ENCODE results near the gene RAB18. TPM values are rescaled to one million over a fixed set of nuclear protein-coding genes. Genes with fewer than 3 reads are reported as not detected.

Gene RAB18
- total RNA-seq, 1 donor from 2014 or later = 40.2 TPM

DNA sequence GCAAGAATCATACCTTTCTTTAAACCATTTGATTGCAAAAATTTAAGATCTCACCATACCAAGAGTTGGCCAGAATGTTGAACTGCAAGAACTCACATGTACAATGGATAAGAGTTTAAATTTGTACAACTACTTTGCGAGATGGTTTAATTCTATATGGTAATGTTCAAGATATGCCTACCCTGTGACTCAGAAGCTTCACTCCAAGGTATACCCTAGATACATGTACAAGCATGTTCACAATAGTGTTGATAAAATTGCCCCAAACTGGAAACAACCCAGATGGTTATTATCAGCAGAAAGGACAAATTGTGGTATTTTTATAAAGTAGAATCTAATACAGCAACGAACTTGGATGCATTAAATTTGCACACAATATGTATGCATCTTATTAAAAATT lies 25.1 kb upstream of the RAB18 start:
- Histone ChIP-seq H3K9me3 (ENCODE audit: control insufficient read depth in 3 of 3, low read length in 3 of 3) (no peaks in the 10 kb centered on the region), H3K27ac (ENCODE audit: low read depth, low read length) (no peak overlapping the region), H3K27me3 (ENCODE audit: control insufficient read depth in 3 of 3, insufficient read depth in 3 of 3, low read length in 3 of 3) (no peaks in the 10 kb centered on the region), H3K4me1 (ENCODE audit: control insufficient read depth in 3 of 3, insufficient read depth in 3 of 3, low read length in 3 of 3) (no peaks in the 10 kb centered on the region), H3K36me3 (ENCODE audit: control insufficient read depth in 3 of 3, insufficient read depth in 3 of 3, low read length in 3 of 3) (no peaks in the 10 kb centered on the region), H3K9ac (ENCODE audit: low read depth in 1 of 3, low read length in 3 of 3) (no peak overlapping the region), H3K4me3 (ENCODE audit: low read length in 3 of 3) (no peak overlapping the region)

- Histone ChIP-seq H3K27ac (ENCODE audit: low read depth, low read length) (no peak overlapping the region), H3K9me3 (ENCODE audit: control insufficient read depth in 3 of 3, low read length in 3 of 3) (no peaks in the 10 kb centered on the region)
These were observed 22.6 kb upstream of the RAB18 start for GRCh38 chr10:27481486-27481885.

DNA sequence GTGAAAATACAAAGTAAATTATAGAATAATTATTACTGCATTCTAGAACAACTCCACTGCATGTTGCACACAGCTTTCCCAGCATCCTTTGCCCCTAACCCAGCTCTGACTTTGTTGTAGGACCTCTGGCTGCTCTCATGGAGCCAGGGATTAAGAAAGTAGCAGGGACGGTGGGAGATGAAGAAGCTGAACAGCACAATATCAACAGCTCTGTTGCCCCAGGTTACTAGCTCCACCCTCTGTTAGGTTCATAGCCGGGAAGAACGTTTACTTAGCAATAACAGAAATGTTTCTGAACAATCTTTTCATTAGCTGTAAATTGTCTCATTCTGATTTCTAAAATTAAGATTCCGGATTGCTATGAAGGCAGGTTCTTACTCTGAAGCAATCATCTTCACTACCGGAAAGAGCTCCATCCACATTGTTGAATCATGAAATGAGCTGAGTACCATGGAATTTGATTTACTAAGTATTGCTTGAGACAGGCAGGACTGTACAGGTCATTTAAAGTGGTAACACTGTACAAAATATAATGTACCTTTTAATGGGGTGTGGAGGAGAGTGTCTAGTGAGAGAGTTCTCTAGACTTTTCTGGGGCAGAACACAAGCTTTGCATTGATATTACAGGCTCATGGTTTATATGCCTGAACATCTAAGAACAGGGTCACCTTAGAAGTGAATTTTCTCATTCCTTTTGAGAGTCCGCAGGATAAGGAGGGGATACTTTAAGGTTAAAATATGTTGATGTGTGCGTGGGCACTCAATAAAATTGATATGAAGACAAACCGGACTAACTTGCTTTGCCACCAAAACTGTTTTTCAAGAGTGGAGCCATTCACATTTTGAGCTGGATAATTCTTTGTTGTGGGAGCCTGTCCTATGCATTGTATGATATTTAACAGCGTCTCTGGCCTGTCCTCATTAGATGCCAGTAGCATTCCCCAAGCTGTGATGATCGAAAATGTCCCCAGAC lies 20.8 kb upstream of the RAB18 start:
- Histone ChIP-seq H3K36me3 (ENCODE audit: control insufficient read depth in 3 of 3, insufficient read depth in 3 of 3, low read length in 3 of 3) (no peaks in the 10 kb centered on the region), H3K27me3 (ENCODE audit: control insufficient read depth in 3 of 3, insufficient read depth in 3 of 3, low read length in 3 of 3) (peaks cover 0 to 8% (median 0%) of the 10 kb centered on the region in 3 donors), H3K4me3 (ENCODE audit: low read length in 3 of 3) (no peak overlapping the region), H3K4me1 (ENCODE audit: control insufficient read depth in 3 of 3, insufficient read depth in 3 of 3, low read length in 3 of 3) (no peaks in the 10 kb centered on the region), H3K27ac (ENCODE audit: low read depth, low read length) (no peak overlapping the region), H3K9ac (ENCODE audit: low read depth in 1 of 3, low read length in 3 of 3) (no peak overlapping the region), H3K9me3 (ENCODE audit: control insufficient read depth in 3 of 3, low read length in 3 of 3) (no peaks in the 10 kb centered on the region)

More at GRCh38 chr10:27481486-27481885, 22.6 kb upstream of the RAB18 start:
- Histone ChIP-seq H3K4me1 (ENCODE audit: control insufficient read depth in 3 of 3, insufficient read depth in 3 of 3, low read length in 3 of 3) (no peaks in the 10 kb centered on the region), H3K36me3 (ENCODE audit: control insufficient read depth in 3 of 3, insufficient read depth in 3 of 3, low read length in 3 of 3) (no peaks in the 10 kb centered on the region), H3K9ac (ENCODE audit: low read depth in 1 of 3, low read length in 3 of 3) (no peak overlapping the region), H3K27me3 (ENCODE audit: control insufficient read depth in 3 of 3, insufficient read depth in 3 of 3, low read length in 3 of 3) (peaks cover 0 to 8% (median 0%) of the 10 kb centered on the region in 3 donors), H3K4me3 (ENCODE audit: low read length in 3 of 3) (no peak overlapping the region)

DNA sequence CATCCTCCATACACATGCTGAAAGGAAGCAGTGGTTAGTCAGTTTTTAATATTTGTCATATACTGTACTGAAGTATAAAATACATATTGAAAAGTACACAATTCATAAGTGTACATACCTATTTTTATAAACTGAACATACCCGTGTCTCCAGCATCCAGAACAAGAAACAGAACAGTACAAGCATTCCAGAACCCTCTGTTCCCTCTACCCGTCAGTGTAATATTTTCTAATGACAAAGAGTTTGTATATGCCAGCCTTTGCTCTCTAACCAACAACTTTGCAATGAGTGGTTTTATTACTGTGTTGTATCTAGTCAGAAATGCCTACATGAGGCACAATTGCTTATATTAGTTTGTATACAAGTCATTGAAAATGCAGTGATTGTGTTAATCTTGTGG lies 18.7 kb upstream of the RAB18 start:
- Histone ChIP-seq H3K36me3 (ENCODE audit: control insufficient read depth in 3 of 3, insufficient read depth in 3 of 3, low read length in 3 of 3) (no peaks in the 10 kb centered on the region), H3K9me3 (ENCODE audit: control insufficient read depth in 3 of 3, low read length in 3 of 3) (no peaks in the 10 kb centered on the region), H3K9ac (ENCODE audit: low read depth in 1 of 3, low read length in 3 of 3) (no peak overlapping the region), H3K4me3 (ENCODE audit: low read length in 3 of 3) (no peak overlapping the region), H3K4me1 (ENCODE audit: control insufficient read depth in 3 of 3, insufficient read depth in 3 of 3, low read length in 3 of 3) (no peaks in the 10 kb centered on the region), H3K27me3 (ENCODE audit: control insufficient read depth in 3 of 3, insufficient read depth in 3 of 3, low read length in 3 of 3) (peaks cover 0 to 8% (median 0%) of the 10 kb centered on the region in 3 donors), H3K27ac (ENCODE audit: low read depth, low read length) (no peak overlapping the region)

DNA sequence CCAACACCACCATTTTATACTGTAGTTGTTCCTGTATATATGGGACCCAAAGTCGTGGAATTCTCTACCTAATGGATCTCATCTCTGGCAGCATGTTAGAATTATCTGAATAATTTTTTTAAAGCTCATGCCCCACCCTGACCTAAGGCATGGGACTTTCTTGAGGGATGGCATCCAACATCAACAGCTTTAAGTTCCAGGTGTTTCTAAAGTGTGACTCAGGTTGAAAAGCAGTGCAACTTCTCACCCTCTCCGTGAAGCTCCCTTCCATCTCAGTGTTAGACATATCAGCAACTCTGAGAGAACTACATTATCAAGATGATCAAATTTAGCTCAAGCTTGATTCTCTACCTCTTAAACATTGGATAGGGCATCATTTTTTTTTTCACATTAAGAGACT lies 18.1 kb upstream of the RAB18 start:
- Histone ChIP-seq H3K27me3 (ENCODE audit: control insufficient read depth in 3 of 3, insufficient read depth in 3 of 3, low read length in 3 of 3) (peaks cover 0 to 8% (median under 1%) of the 10 kb centered on the region in 3 donors), H3K4me1 (ENCODE audit: control insufficient read depth in 3 of 3, insufficient read depth in 3 of 3, low read length in 3 of 3) (no peaks in the 10 kb centered on the region), H3K27ac (ENCODE audit: low read depth, low read length) (no peak overlapping the region), H3K9ac (ENCODE audit: low read depth in 1 of 3, low read length in 3 of 3) (no peak overlapping the region), H3K4me3 (ENCODE audit: low read length in 3 of 3) (no peak overlapping the region), H3K9me3 (ENCODE audit: control insufficient read depth in 3 of 3, low read length in 3 of 3) (peaks cover 3 to 4% (median 3%) of the 10 kb centered on the region in 3 donors), H3K36me3 (ENCODE audit: control insufficient read depth in 3 of 3, insufficient read depth in 3 of 3, low read length in 3 of 3) (no peaks in the 10 kb centered on the region)

DNA sequence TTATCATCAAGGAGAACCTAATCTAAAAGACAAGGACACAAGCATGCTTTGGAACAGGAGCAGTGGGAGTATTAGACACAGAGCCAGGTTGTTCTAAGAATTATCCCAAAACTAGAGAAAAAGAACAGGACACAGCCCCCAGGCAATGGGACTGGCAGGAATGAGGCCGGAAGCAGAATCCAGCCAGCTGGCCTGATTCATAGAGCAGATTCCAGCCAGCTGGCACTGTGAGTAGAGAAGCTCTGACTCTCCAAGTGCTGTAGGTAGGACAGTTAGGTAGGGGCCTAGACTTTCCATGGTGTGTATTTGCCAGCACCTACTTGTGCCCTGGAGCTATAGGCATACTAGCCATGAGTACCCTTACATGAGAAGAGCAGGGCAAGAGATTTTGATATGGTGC lies 13.3 kb upstream of the RAB18 start:
- H3K9ac ChIP-seq (ENCODE audit: low read depth in 1 of 3, low read length in 3 of 3) = no peak overlapping the region
- H3K27ac ChIP-seq (ENCODE audit: low read depth, low read length) = no peak overlapping the region
- H3K9me3 ChIP-seq (ENCODE audit: control insufficient read depth in 3 of 3, low read length in 3 of 3) = peaks cover 4 to 11% (median 9%) of the 10 kb centered on the region in 3 donors
- peaks cover 0 to 6% (median 2%) of the 10 kb centered on the region in 3 donors for H3K27me3 ChIP-seq (ENCODE audit: control insufficient read depth in 3 of 3, insufficient read depth in 3 of 3, low read length in 3 of 3)
- no peaks in the 10 kb centered on the region for H3K36me3 ChIP-seq (ENCODE audit: control insufficient read depth in 3 of 3, insufficient read depth in 3 of 3, low read length in 3 of 3)
- no peaks in the 10 kb centered on the region for H3K4me1 ChIP-seq (ENCODE audit: control insufficient read depth in 3 of 3, insufficient read depth in 3 of 3, low read length in 3 of 3)
- H3K4me3 ChIP-seq (ENCODE audit: low read length in 3 of 3) = no peak overlapping the region

GRCh38 chr10:27494116-27494805 lies 9.8 kb upstream of the RAB18 start:
- Histone ChIP-seq H3K4me1 (ENCODE audit: control insufficient read depth in 3 of 3, insufficient read depth in 3 of 3, low read length in 3 of 3) (no peaks in the 10 kb centered on the region), H3K9ac (ENCODE audit: low read depth in 1 of 3, low read length in 3 of 3) (no peak overlapping the region), H3K9me3 (ENCODE audit: control insufficient read depth in 3 of 3, low read length in 3 of 3) (peaks cover 4 to 11% (median 9%) of the 10 kb centered on the region in 3 donors), H3K27ac (ENCODE audit: low read depth, low read length) (no peak overlapping the region), H3K36me3 (ENCODE audit: control insufficient read depth in 3 of 3, insufficient read depth in 3 of 3, low read length in 3 of 3) (no peaks in the 10 kb centered on the region), H3K4me3 (ENCODE audit: low read length in 3 of 3) (no peak overlapping the region), H3K27me3 (ENCODE audit: control insufficient read depth in 3 of 3, insufficient read depth in 3 of 3, low read length in 3 of 3) (peaks cover 0 to 2% (median 0%) of the 10 kb centered on the region in 3 donors)

DNA sequence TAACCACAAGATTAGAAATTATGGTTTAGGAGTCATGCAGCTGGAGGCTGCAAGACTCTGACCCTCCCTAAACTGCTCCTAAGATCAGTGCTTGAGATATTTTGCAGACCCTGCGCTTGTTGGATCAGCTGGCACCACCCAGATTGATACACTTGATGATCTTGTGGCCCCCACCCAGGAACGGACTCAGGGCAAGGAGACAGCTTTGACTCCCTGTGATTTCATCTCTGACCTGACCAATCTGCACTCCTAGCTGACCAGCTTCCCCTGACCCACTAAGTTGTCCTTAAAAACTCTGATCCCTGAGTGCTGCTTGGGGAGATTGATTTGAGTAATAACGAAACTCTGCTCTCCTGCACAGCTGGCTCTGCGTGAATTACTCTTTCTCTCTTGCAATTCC lies 8.0 kb upstream of the RAB18 start:
- Histone ChIP-seq H3K27me3 (ENCODE audit: control insufficient read depth in 3 of 3, insufficient read depth in 3 of 3, low read length in 3 of 3) (peaks cover 0 to under 1% (median 0%) of the 10 kb centered on the region in 3 donors), H3K4me3 (ENCODE audit: low read length in 3 of 3) (no peak overlapping the region), H3K36me3 (ENCODE audit: control insufficient read depth in 3 of 3, insufficient read depth in 3 of 3, low read length in 3 of 3) (no peaks in the 10 kb centered on the region), H3K9me3 (ENCODE audit: control insufficient read depth in 3 of 3, low read length in 3 of 3) (peaks cover 0 to 6% (median 5%) of the 10 kb centered on the region in 3 donors), H3K27ac (ENCODE audit: low read depth, low read length) (no peak overlapping the region), H3K9ac (ENCODE audit: low read depth in 1 of 3, low read length in 3 of 3) (no peak overlapping the region), H3K4me1 (ENCODE audit: control insufficient read depth in 3 of 3, insufficient read depth in 3 of 3, low read length in 3 of 3) (no peaks in the 10 kb centered on the region)

DNA sequence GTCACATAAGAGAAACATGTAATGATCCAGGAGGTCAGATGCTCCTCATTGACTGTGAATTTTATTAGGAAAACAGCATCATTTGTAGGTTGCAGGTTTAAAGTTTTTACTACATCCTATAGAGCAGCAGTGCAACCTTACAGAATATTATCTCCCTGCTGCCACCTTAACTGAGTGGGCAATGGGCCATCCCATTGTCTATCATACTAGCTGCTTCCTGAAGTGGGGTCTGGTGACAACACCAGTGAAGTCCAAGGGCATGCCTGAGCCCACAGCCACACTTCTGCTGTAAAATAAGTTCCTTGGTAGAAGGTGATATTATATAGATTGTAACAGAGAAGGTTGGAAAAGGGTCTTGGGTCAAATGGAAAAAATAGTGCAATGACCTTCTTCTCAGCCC lies 4.0 kb upstream of the RAB18 start:
- no peaks in the 10 kb centered on the region for H3K9me3 ChIP-seq (ENCODE audit: control insufficient read depth in 3 of 3, low read length in 3 of 3)
- no peaks in the 10 kb centered on the region for H3K36me3 ChIP-seq (ENCODE audit: control insufficient read depth in 3 of 3, insufficient read depth in 3 of 3, low read length in 3 of 3)
- H3K27ac ChIP-seq (ENCODE audit: low read depth, low read length) = no peak overlapping the region
- H3K4me1 ChIP-seq (ENCODE audit: control insufficient read depth in 3 of 3, insufficient read depth in 3 of 3, low read length in 3 of 3) = peaks cover under 1 to 7% (median 2%) of the 10 kb centered on the region in 3 donors
- no peaks in the 10 kb centered on the region for H3K27me3 ChIP-seq (ENCODE audit: control insufficient read depth in 3 of 3, insufficient read depth in 3 of 3, low read length in 3 of 3)
- H3K4me3 ChIP-seq (ENCODE audit: low read length in 3 of 3) = no peak overlapping the region
- no peak overlapping the region for H3K9ac ChIP-seq (ENCODE audit: low read depth in 1 of 3, low read length in 3 of 3)

GRCh38 chr10:27500886-27501285 lies 3.2 kb upstream of the RAB18 start:
- H3K4me1 ChIP-seq (ENCODE audit: control insufficient read depth in 3 of 3, insufficient read depth in 3 of 3, low read length in 3 of 3) = peaks cover 3 to 11% (median 7%) of the 10 kb centered on the region in 3 donors
- H3K27me3 ChIP-seq (ENCODE audit: control insufficient read depth in 3 of 3, insufficient read depth in 3 of 3, low read length in 3 of 3) = no peaks in the 10 kb centered on the region
- H3K27ac ChIP-seq (ENCODE audit: low read depth, low read length) = no peak overlapping the region
- H3K4me3 ChIP-seq (ENCODE audit: low read length in 3 of 3) = no peak overlapping the region
- no peak overlapping the region for H3K9ac ChIP-seq (ENCODE audit: low read depth in 1 of 3, low read length in 3 of 3)
- H3K9me3 ChIP-seq (ENCODE audit: control insufficient read depth in 3 of 3, low read length in 3 of 3) = no peaks in the 10 kb centered on the region
- no peaks in the 10 kb centered on the region for H3K36me3 ChIP-seq (ENCODE audit: control insufficient read depth in 3 of 3, insufficient read depth in 3 of 3, low read length in 3 of 3)
